ENCODE results near the gene NRCAM. TPM values are rescaled to one million over a fixed set of nuclear protein-coding genes. Genes with fewer than 3 reads are reported as not detected.

Gene NRCAM
- total RNA-seq, 6 experiments from 2014 or later = 0.27 to 0.51 (median 0.40) TPM

DNA sequence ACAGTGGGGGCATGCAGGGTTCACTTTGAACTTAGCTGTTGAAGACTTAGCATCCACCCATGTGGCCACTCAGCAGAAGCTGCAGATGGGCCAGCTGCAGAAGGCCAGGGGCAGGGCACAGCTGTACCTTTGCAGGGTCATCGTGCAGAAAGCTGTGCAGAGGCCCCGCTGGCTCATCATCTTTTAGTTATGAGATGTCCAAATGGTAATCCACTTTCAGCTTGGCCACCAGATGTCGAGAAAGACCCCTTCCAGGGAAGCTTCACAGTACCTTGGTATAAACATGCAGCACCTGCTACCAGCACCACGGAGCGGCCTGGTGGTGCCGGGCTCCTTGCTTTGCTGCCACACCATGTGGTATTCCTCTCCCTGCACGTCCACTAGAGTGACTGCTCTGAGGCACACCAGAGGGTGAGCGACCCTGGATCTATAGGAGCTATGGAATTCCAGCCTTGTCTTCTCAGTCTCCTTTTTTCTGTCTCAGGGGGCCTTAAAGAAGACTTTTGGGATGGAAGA lies 251.9 kb downstream of the NRCAM start:
- Mint-ChIP-seq H3K36me3 (ENCODE audit: low read depth) (no peaks in the 10 kb centered on the region), H3K27me3 (ENCODE audit: insufficient read depth) (peaks cover 7% of the 10 kb centered on the region; the same call in 1 of the 2 replicates), H3K4me1 (ENCODE audit: low read depth) (peaks cover 8% of the 10 kb centered on the region; the same call in 1 of the 2 replicates), H3K4me3 (no peak overlapping the region), H3K27ac (no peak overlapping the region), H3K9me3 (no peaks in the 10 kb centered on the region)
- no peak for DNase-seq
- TF ChIP-seq, protein P1, sequence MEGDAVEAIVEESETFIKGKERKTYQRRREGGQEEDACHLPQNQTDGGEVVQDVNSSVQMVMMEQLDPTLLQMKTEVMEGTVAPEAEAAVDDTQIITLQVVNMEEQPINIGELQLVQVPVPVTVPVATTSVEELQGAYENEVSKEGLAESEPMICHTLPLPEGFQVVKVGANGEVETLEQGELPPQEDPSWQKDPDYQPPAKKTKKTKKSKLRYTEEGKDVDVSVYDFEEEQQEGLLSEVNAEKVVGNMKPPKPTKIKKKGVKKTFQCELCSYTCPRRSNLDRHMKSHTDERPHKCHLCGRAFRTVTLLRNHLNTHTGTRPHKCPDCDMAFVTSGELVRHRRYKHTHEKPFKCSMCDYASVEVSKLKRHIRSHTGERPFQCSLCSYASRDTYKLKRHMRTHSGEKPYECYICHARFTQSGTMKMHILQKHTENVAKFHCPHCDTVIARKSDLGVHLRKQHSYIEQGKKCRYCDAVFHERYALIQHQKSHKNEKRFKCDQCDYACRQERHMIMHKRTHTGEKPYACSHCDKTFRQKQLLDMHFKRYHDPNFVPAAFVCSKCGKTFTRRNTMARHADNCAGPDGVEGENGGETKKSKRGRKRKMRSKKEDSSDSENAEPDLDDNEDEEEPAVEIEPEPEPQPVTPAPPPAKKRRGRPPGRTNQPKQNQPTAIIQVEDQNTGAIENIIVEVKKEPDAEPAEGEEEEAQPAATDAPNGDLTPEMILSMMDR (IDR thresholded peaks at IDR 0.05) = no peak

DNA sequence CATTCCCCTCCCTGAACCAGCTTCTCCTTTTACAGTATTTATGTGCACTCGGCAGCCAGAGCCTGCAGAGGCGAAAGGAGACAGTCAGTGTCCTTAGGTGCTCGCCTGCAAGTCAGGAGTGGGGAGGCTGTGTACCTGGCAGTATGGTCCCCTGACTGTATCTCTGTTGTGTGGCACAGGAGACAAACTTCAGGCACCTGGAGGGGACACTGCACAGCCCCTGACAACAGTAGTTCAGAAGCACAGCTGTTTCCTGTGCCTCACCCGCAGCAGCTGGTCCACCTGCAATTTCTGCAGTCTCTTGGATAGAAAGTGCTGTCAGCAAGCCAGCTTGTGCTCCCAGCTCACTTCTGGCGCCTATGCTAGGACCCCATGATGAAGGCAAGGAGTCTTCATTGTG lies 252.7 kb downstream of the NRCAM start:
- Mint-ChIP-seq H3K4me1 (ENCODE audit: low read depth) (peaks cover 8% of the 10 kb centered on the region; the same call in 1 of the 2 replicates), H3K9me3 (no peaks in the 10 kb centered on the region)

DNA sequence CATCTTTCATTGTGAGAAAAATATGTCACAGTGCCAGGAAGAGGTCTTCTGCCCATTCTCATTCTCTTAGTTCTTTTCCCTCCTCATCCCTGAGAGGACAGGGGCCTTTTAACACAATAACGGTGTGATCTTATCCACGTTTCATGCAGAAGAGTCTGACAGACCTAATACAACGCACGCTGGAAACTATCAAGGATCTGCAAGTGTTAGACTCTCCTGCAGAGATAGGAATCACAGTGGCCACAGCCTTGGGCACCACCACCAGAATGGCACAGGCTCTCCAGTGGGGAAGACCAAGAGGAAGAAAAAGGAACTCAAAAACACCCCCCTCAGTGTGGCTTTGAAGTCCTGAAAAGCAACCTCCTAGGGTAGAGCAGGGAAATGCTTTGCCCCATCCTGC lies 253.5 kb downstream of the NRCAM start:
- Mint-ChIP-seq H3K27ac (no peak overlapping the region), H3K27me3 (ENCODE audit: insufficient read depth) (peaks cover 9% of the 10 kb centered on the region; the same call in 1 of the 2 replicates), H3K36me3 (ENCODE audit: low read depth) (no peaks in the 10 kb centered on the region), H3K9me3 (no peaks in the 10 kb centered on the region), H3K4me1 (ENCODE audit: low read depth) (peaks cover 8% of the 10 kb centered on the region; the same call in 1 of the 2 replicates), H3K4me3 (no peak overlapping the region)
- TF ChIP-seq, protein P1 (IDR thresholded peaks at IDR 0.05) = no peak
- no peak for DNase-seq

More for the DNA sequence above, 252.7 kb downstream of the NRCAM start:
- no peak overlapping the region for H3K27ac Mint-ChIP-seq
- peaks cover 9% of the 10 kb centered on the region; the same call in 1 of the 2 replicates for H3K27me3 Mint-ChIP-seq (ENCODE audit: insufficient read depth)
- TF ChIP-seq, protein P1 (IDR thresholded peaks at IDR 0.05) = no peak
- no peak for DNase-seq
- H3K4me3 Mint-ChIP-seq = no peak overlapping the region
- no peaks in the 10 kb centered on the region for H3K36me3 Mint-ChIP-seq (ENCODE audit: low read depth)

DNA sequence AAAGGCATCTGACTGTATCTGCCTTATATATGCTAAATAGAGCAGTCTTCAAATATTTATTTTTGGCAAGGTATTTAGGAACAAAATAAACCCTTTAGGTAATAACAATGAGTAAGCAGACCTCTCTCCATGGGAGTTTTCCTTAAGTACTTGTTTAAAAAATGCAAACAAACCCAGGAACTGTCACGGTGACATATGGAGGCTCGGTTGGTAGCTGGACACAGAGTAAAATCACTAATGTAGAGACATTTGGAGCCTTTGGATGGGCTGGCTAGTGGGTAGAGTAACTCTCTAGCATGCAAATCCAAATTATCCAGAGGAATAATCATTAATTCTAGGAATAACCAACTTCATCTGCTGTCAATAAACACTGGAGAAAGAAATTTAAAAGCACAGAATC lies 254.5 kb downstream of the NRCAM start:
- Mint-ChIP-seq H3K27me3 (ENCODE audit: insufficient read depth) (peaks cover 9% of the 10 kb centered on the region; the same call in 1 of the 2 replicates), H3K27ac (no peak overlapping the region), H3K4me1 (ENCODE audit: low read depth) (peaks cover 8% of the 10 kb centered on the region; the same call in 1 of the 2 replicates), H3K36me3 (ENCODE audit: low read depth) (no peaks in the 10 kb centered on the region), H3K9me3 (no peaks in the 10 kb centered on the region), H3K4me3 (no peak overlapping the region)
- DNase-seq = no peak
- TF ChIP-seq, protein P1 (IDR thresholded peaks at IDR 0.05) = no peak

DNA sequence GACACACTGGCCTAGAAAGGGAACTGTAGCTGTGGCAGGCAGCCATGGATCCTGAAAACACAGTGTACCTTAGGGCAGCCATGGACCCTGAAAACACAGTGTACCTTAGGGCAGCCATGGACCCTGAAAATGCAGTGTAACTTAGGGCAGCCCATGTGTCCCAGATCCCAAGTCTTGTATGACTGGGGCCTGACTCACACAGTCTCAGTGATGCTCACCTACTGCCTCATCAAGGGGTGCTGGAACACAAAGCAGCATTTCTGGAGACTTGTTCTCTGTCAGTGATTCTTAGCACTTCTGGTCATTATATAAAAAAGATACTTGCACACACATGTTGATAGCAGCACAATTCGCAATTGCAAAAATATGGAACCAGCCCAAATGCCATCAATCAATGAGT lies 255.9 kb downstream of the NRCAM start:
- H3K4me1 Mint-ChIP-seq (ENCODE audit: low read depth) = peaks cover 18% of the 10 kb centered on the region
- TF ChIP-seq, protein P1 (IDR thresholded peaks at IDR 0.05) = no peak
- H3K27ac Mint-ChIP-seq = no peak overlapping the region
- peaks cover 4% of the 10 kb centered on the region; the same call in 1 of the 2 replicates for H3K27me3 Mint-ChIP-seq (ENCODE audit: insufficient read depth)
- no peak overlapping the region for H3K4me3 Mint-ChIP-seq
- no peak for DNase-seq
- no peaks in the 10 kb centered on the region for H3K9me3 Mint-ChIP-seq
- H3K36me3 Mint-ChIP-seq (ENCODE audit: low read depth) = no peaks in the 10 kb centered on the region
